ENCODE data around the gene ZBED5.

DNA sequence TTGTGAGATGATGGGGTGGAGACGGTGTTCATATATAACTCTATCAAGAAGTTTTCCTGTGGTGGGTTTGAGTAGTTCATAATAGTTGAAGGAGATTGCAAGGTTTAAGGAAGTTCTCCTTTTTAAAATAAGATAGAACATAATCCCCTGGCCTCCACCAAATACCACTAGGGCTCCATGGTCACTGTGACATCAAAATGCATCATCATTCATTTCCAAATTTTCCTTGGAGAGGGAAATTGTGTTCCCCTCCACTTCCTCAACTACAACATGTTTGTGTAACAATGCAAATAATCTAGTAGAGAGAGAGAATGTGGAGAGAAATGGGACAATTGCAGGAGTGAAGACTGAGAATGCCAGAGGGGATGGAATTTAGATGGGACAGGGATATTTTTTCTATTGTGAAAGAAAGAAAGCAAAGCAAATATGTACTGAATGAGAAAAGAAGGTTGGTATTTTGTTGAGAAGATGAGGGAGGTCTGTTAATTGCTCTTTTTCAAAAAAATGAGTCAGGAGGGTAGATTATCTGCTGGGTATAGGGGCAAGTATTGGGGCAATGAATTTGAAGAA, 33.4 kb upstream of the ZBED5 start:
- TF ChIP-seq, protein P1, sequence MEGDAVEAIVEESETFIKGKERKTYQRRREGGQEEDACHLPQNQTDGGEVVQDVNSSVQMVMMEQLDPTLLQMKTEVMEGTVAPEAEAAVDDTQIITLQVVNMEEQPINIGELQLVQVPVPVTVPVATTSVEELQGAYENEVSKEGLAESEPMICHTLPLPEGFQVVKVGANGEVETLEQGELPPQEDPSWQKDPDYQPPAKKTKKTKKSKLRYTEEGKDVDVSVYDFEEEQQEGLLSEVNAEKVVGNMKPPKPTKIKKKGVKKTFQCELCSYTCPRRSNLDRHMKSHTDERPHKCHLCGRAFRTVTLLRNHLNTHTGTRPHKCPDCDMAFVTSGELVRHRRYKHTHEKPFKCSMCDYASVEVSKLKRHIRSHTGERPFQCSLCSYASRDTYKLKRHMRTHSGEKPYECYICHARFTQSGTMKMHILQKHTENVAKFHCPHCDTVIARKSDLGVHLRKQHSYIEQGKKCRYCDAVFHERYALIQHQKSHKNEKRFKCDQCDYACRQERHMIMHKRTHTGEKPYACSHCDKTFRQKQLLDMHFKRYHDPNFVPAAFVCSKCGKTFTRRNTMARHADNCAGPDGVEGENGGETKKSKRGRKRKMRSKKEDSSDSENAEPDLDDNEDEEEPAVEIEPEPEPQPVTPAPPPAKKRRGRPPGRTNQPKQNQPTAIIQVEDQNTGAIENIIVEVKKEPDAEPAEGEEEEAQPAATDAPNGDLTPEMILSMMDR (conservative IDR thresholded peaks at IDR 0.05): no peak
- TF ChIP-seq EZH2 (IDR thresholded peaks at IDR 0.05; ENCODE audit: low read depth): no peak

Data from PC-9 (cell line).